AG08395 (cell line): Measurements from ENCODE around the gene RAD51B.

Experiments used
- DNase-seq: peaks from one replicate; pipeline ENCODE4 v3.0.0; 2012; ENCODE audit warnings: mixed read lengths, low spot score

Gene RAD51B

DNA sequence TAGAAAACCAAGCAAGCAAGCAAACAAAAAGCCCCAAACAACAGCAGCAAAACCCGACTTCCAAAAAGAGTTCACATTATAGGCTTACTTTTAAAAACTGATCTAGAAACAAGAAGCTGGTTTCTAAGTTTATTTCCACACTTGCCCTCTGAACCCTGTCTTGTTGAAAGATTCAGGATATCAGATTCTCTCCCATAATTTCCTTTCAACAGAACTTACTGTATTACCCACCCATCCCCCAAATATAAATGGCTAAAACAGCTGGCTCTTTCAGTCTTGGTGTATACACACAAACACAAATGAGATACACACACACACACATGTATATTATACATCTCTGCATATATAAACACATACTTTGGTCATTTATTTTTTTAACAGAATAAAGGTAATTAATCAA lies 512.4 kb downstream of the RAD51B start:
- no peak for DNase-seq

- DNase-seq, result no peak
Observed at GRCh38 chr14:68333262-68333661, 513.7 kb downstream of the RAD51B start.

- DNase-seq, result no peak
Observed at GRCh38 chr14:68335312-68335711, 515.7 kb downstream of the RAD51B start.

- DNase-seq, result no peak
Observed at GRCh38 chr14:68336165-68336564, 516.6 kb downstream of the RAD51B start.

- no peak for DNase-seq
Observed at GRCh38 chr14:68337279-68337678, 517.7 kb downstream of the RAD51B start.

DNA sequence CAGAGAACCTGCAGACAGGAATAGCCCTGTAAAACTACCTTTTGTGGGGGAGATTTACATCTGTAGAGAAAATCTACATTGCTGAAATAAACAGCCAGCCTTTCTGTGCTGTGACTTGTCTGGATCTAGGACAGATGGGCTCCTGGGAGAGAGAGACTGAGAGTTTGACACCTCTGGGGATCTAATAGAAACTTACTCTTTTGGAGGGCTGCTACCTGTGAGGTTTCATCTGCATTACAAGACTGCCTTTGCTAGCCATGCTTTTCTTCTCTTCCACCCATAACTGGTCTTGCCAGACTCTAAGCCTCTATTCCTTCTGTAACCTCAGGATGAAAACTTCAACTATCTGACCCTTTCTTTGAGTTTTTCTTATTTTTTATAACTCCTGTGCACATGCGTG lies 520.7 kb downstream of the RAD51B start:
- no peak for DNase-seq

DNA sequence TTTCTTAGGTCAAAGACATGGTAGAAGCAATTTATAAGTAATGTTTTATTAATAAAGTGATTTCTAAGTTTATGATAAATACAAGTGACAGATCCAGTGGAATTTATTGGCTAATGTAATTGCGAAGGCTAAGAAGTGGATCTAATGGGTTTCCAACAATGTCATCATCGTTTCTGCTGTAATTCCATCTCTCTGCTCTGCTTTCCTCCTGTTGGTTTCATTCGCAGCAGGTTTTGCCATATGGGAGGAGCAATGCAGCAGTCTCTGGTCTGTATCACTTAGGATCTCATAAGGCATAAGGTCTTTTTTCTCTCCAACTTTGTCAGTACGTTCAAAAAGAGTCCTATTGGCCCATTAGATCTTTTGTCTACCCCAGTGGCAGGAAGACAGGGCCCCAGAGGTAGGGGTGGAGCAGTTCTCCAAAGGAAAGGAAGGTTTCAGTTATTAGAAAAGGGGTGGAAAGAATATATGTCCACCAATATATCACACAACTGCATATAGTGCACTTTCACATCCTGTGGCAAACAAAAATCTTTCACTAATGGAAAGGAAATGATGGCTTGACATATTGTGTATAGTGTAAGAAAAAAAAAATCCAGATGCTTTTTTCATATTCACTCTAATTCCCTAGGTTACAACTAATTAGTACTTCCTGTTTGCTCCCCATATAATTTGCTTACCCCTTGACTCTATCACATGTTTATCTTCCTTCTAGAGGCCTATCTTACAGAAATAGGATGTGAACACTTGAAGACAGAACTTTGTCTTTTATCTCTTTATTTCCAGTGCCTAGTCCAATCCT lies 522.0 kb downstream of the RAD51B start:
- DNase-seq, result no peak

DNA sequence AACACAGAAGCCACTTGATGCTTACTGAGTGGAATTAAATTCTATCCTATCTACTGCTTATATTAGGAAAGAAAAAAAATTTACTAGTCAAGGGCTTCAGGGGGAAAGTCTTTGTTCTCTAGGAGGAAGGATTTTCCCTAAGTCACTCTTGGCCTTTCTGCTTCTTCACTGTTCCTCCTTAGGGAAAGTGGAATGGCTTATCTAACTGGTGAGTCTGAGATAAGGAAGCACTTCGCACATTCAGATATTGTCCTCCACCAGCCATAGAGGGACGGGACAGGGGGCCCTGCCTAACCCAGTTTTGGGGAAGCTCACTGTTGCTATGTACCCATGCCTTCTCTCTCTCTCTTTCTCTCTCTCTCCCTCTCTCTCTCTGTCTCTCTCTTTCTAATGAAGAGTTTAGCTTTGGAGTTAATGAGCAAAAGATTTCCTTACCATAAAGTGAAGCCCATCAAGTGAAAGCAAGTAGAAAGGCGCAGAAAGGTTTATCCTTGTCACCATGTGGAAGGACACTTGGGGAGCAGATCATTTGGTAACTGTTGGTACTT lies 522.7 kb downstream of the RAD51B start:
- DNase-seq, result no peak

DNA sequence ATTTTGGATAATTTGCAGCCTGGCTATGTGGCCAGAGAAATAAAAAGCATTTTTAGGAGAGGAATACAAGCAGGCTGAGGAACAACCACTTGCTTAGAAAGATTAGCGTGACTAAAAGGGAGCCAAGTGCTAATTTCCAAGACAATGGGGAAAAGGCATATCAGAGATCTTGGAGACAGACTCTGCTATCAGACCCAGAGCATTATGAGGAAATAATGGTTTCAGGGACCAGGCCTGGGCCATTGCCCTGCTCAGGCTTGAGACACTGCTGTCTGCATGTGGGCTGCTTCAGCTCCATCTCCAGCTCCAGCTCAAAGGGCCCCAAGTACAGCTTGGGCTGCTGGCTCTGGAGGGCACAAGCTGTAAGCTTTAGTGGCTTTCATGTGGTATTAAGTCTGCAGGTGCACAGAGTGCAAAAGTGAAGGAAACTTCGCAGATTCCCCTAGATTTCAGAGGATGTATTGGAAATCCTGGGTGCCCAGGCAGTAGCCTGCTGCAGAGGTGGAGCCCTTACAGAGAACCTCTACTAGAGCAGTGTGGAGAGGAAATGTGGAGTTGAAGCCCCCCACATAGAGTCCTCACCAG lies 524.0 kb downstream of the RAD51B start:
- DNase-seq, result no peak

- DNase-seq, result no peak
Observed at GRCh38 chr14:68345738-68346137, 526.2 kb downstream of the RAD51B start.

- DNase-seq, result no peak
Observed at GRCh38 chr14:68346556-68347343, 527.2 kb downstream of the RAD51B start.

GRCh38 chr14:68349900-68350629 lies 530.5 kb downstream of the RAD51B start:
- DNase-seq, result no peak

DNA sequence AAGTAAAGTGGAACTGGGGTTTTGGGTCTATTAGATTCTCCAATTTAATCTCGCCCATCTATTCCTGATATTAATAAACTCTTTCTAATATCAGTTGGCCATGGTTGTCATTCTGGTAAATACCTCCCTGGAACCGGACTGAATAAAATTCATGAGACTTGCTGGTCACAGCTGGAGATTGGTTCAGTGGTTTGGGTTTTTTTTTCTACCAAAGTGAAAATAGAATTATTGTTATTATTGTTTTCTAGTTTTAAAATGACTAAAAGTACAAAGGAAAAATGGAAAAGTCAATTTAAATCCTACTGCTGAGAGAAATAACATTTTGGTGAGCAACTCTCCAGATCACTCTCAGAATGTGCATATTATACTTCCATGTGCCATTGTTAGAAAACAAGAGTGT lies 535.8 kb downstream of the RAD51B start:
- DNase-seq, result no peak

- no peak for DNase-seq
Observed at GRCh38 chr14:68357777-68358176, 538.2 kb downstream of the RAD51B start.

- no peak for DNase-seq
Observed at GRCh38 chr14:68358500-68358899, 538.9 kb downstream of the RAD51B start.

DNA sequence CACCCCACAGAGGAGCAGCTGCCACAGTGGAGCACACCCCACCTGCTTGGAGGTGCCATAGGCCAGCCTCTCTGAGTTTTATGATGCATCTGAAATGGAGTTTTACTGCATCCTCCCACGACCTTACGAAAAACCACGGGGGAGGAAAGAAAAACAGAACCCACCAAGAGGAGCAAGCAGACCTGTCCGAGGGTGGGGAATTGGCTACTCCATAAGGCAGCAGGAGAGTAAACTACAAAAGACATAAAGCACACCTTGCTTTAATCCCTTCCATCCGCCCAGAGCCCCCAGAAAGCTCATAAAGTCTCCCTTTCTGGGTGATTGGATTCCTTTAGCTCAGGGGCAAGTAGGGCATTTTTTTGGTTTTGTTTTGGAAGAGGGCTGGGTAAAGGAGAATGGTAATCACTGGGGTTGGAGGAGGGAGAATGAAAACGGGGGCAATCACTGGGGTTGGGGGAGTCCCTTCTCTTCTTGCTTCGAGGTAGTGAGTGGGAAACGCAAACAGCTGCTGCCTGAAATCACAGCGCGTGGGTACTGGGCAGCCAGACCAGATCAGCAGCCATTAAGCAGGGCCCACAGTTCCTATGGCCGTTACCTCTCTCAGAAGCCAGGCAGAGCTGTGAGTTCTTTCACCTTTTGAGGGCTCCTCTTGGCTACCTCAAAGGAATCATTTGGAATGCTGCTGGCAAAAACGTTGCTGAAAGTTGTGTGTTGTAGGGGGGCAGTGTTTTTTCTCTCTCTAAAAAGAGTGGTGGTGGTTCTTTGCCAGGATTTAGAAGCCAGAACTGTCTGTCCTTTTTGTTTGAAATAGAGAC lies 539.6 kb downstream of the RAD51B start:
- no peak for DNase-seq

- peak; percentile 31 for DNase-seq
Observed at GRCh38 chr14:68359837-68360552, 540.4 kb downstream of the RAD51B start.

GRCh38 chr14:68361231-68361630 lies 541.7 kb downstream of the RAD51B start:
- peak; percentile 53 for DNase-seq

DNA sequence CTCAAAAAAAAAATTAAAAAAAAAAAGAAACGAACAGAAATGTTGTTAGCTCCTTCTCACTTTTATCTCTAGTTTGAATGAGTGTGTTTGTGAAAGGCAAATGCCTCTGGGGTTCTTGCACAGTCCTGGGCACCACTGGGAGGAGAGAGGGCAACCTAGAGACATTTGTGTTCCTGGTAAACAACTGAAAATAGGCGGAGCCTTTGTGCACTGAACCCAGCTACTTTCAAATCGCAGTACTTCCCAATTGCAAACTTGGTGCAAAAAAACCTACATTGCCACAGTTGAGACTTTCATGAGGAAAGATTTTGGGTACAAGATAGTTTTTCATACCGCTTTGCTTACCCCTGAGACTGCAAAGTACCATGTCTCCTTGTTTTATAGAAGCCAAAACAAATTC lies 543.3 kb downstream of the RAD51B start:
- no peak for DNase-seq

GRCh38 chr14:68363466-68363842 lies 543.9 kb downstream of the RAD51B start:
- no peak for DNase-seq
